Endothelial cell (in vitro differentiated cells): Measurements from ENCODE around the gene QPCTL. TPM values are rescaled to one million over a fixed set of nuclear protein-coding genes. Genes with fewer than 3 reads are reported as not detected.
"Not testable (repeated sequence)": the region's sequence is repeated elsewhere in the genome, so short reads cannot be mapped to it uniquely, and the experiment has no call there.

Experiments
- DNase-seq: peaks from one replicate; pipeline ENCODE4 v3.0.0; 2021; ENCODE audit warnings: low spot score
- H3K27ac Mint-ChIP-seq: one replicate; pipeline ENCODE4 v1.8.0; 2021; ENCODE audit warnings: mixed read lengths, inconsistent platforms; ENCODE audit not compliant: unreplicated experiment
- H3K27me3 Mint-ChIP-seq: one replicate; pipeline ENCODE4 v1.8.0; 2021; ENCODE audit warnings: mild to moderate bottlenecking, moderate library complexity, mixed read lengths, inconsistent platforms; ENCODE audit not compliant: unreplicated experiment
- H3K36me3 Mint-ChIP-seq: one replicate; pipeline ENCODE4 v1.8.0; 2021; ENCODE audit warnings: mild to moderate bottlenecking, low read depth, mixed read lengths, inconsistent platforms; ENCODE audit not compliant: unreplicated experiment
- H3K4me1 Mint-ChIP-seq: one replicate; pipeline ENCODE4 v1.8.0; 2021; ENCODE audit warnings: mild to moderate bottlenecking, mixed read lengths, inconsistent platforms; ENCODE audit not compliant: unreplicated experiment
- H3K4me3 Mint-ChIP-seq: one replicate; pipeline ENCODE4 v1.8.0; 2021; ENCODE audit warnings: mild to moderate bottlenecking, mixed read lengths, inconsistent platforms; ENCODE audit not compliant: unreplicated experiment
- H3K9me3 Mint-ChIP-seq: one replicate; pipeline ENCODE4 v1.8.0; 2021; ENCODE audit warnings: mixed read lengths, inconsistent platforms; ENCODE audit not compliant: unreplicated experiment
- CTCF ChIP-seq: fragments of 200-600 bp; sonication (generic); IDR thresholded peaks from one replicate; pipeline ENCODE4 v1.5.0; 2021; ENCODE audit warnings: antibody characterized with exemption; ENCODE audit not compliant: unreplicated experiment
- total RNA-seq: library from RNA; stranded (reverse); fragmentation: NEBNext Ultra II Directional; extraction: Animal tissue kit (Norgen Biotek cat#: 25700); gene quantifications from one replicate; pipeline ENCODE4 v1.2.1, GENCODE V29; 2021; ENCODE audit not compliant: unreplicated experiment

The QPCTL gene
- total RNA-seq, 1 donor from 2014 or later: 10.6 TPM

- Mint-ChIP-seq H3K4me3 (peak overlapping the region; percentile 99), H3K27ac (peak overlapping the region; percentile 80), H3K4me1 (peaks cover 27% of the 10 kb centered on the region), H3K36me3 (peaks cover 6% of the 10 kb centered on the region), H3K9me3 (no peaks in the 10 kb centered on the region), H3K27me3 (peaks cover 8% of the 10 kb centered on the region)
- TF ChIP-seq CTCF: no peak
- DNase-seq: no peak
Observed at GRCh38 chr19:45717983-45718650, 25.7 kb downstream of the QPCTL start.

- not testable (repeated sequence) for H3K36me3 Mint-ChIP-seq, DNase-seq, H3K4me3 Mint-ChIP-seq, H3K9me3 Mint-ChIP-seq, H3K27me3 Mint-ChIP-seq, H3K27ac Mint-ChIP-seq
- H3K4me1 Mint-ChIP-seq: peaks cover 27% of the 10 kb centered on the region
Observed at GRCh38 chr19:45720065-45720464, 27.6 kb downstream of the QPCTL start.

- H3K4me3 Mint-ChIP-seq, DNase-seq, H3K36me3 Mint-ChIP-seq, H3K4me1 Mint-ChIP-seq, H3K27ac Mint-ChIP-seq, H3K9me3 Mint-ChIP-seq: not testable (repeated sequence)
- H3K27me3 Mint-ChIP-seq: peaks cover 12% of the 10 kb centered on the region
Observed at GRCh38 chr19:45728683-45729082, 36.2 kb downstream of the QPCTL start.

- H3K27ac Mint-ChIP-seq: peak overlapping the region; percentile 80
- H3K27me3 Mint-ChIP-seq: peaks cover 18% of the 10 kb centered on the region
- no peak for DNase-seq
- H3K9me3 Mint-ChIP-seq: no peaks in the 10 kb centered on the region
- peaks cover 5% of the 10 kb centered on the region for H3K4me1 Mint-ChIP-seq
- TF ChIP-seq CTCF: no peak
- no peaks in the 10 kb centered on the region for H3K36me3 Mint-ChIP-seq
- H3K4me3 Mint-ChIP-seq: peak overlapping the region; percentile 99
Observed at GRCh38 chr19:45729800-45730290, 37.4 kb downstream of the QPCTL start.

- H3K4me1 Mint-ChIP-seq: peaks cover 5% of the 10 kb centered on the region
- peak within 1 kb of the TSS; percentile 99 for H3K4me3 Mint-ChIP-seq
- no peaks in the 10 kb centered on the region for H3K36me3 Mint-ChIP-seq
- peak; percentile 93 for DNase-seq
- TF ChIP-seq CTCF: no peak
- H3K27ac Mint-ChIP-seq: peak within 1 kb of the TSS; percentile 80
- H3K9me3 Mint-ChIP-seq: no peaks in the 10 kb centered on the region
- H3K27me3 Mint-ChIP-seq: peaks cover 18% of the 10 kb centered on the region
Observed at GRCh38 chr19:45730368-45731288, 38.2 kb downstream of the QPCTL start, which contains the start of gene FBXO46. FBXO46 (minus strand) TSS chr19:45730896; CDS start chr19:45713495, 17,401 bp downstream.
